Activated B cell treated with CpG ODN at 0.5 μM for 24 hours (primary cell): ENCODE measurements around the gene FAM43B. TPM values are rescaled to one million over a fixed set of nuclear protein-coding genes. Genes with fewer than 3 reads are reported as not detected.
"Not testable (repeated sequence)": the region's sequence is repeated elsewhere in the genome, so short reads cannot be mapped to it uniquely, and the experiment has no call there.

Source experiments
- ATAC-seq: fragments of 200-7000 bp; cut with Tn5 transposase; one replicate; pipeline ENCODE4 v1.10.0; 2021; ENCODE audit warnings: low read depth, mild to moderate bottlenecking, moderate library complexity
- CTCF ChIA-PET: fragments of 350-600 bp; sonication (Branson Sonifier 250); formaldehyde crosslinking; loops from one replicate; lab custom pipeline; 2021; ENCODE audit warnings: antibody characterized with exemption; lab: Charles Lee
- POLR2A ChIA-PET: fragments of 350-600 bp; sonication (Branson Sonifier 250); formaldehyde crosslinking; loops from one replicate; lab custom pipeline; 2021; ENCODE audit warnings: antibody characterized with exemption; lab: Charles Lee
- DNase-seq: peaks from one replicate; pipeline ENCODE4 v3.0.0; 2022
- H3K27ac Mint-ChIP-seq: one replicate; pipeline ENCODE4 v1.8.0; 2020; ENCODE audit warnings: mixed read lengths
- H3K27me3 Mint-ChIP-seq: one replicate; pipeline ENCODE4 v1.8.0; 2021; ENCODE audit warnings: mixed read lengths
- H3K36me3 Mint-ChIP-seq: one replicate; pipeline ENCODE4 v1.8.0; 2021; ENCODE audit warnings: low read depth, mixed read lengths
- H3K4me1 Mint-ChIP-seq: one replicate; pipeline ENCODE4 v1.8.0; 2021; ENCODE audit warnings: mixed read lengths
- H3K4me3 Mint-ChIP-seq: one replicate; pipeline ENCODE4 v1.8.0; 2020; ENCODE audit warnings: mild to moderate bottlenecking, mixed read lengths
- H3K9me3 Mint-ChIP-seq: one replicate; pipeline ENCODE4 v1.8.0; 2020; ENCODE audit warnings: mixed read lengths
- CTCF ChIP-seq: fragments of 200-600 bp; IDR thresholded peaks from one replicate; pipeline ENCODE4 v1.8.0; 2022; ENCODE audit warnings: antibody characterized with exemption, mild to moderate bottlenecking
- intact Hi-C: fragments of 100-400 bp; cut with micrococcal nuclease; formaldehyde crosslinking; loops from one replicate; pipeline ENCODE4 v1.15.1; 2024
- total RNA-seq: library from RNA; stranded (reverse); gene quantifications from 2 replicates; pipeline ENCODE4 v1.2.3, GENCODE V29; 2022

The FAM43B gene
- total RNA-seq, 1 donor from 2014 or later: not detected

GRCh38 chr1:20508411-20508771, 44.0 kb upstream of the FAM43B start:
- intact Hi-C loops: loop anchor here (5.0 kb wide), 4 partner anchors 124 to 1296 kb away; partner anchors contain the start of genes HP1BP3, PINK1 and UBR4
- CTCF ChIA-PET: interaction anchor here (0.6 kb wide), 1 partner anchor 262 kb away, joined by 3 read pairs; no protein-coding TSS in a partner anchor
- TF ChIP-seq CTCF: no peak
- H3K27ac Mint-ChIP-seq: peak overlapping the region; percentile 89
- POLR2A ChIA-PET: interaction anchor here (0.9 to 1.1 kb wide), 2 partner anchors 125 to 153 kb away, joined by 4 read pairs; partner anchors contain the start of gene DDOST
- ATAC-seq: no peak
- H3K36me3 Mint-ChIP-seq: peaks cover 16% of the 10 kb centered on the region
- peaks cover 7% of the 10 kb centered on the region for H3K27me3 Mint-ChIP-seq
- no peak for DNase-seq
- no peaks in the 10 kb centered on the region for H3K9me3 Mint-ChIP-seq
- peaks cover 34% of the 10 kb centered on the region for H3K4me1 Mint-ChIP-seq
- H3K4me3 Mint-ChIP-seq: peak overlapping the region; percentile 89

- CTCF ChIA-PET: no interaction called here
- Mint-ChIP-seq H3K4me3 (no peak overlapping the region), H3K36me3 (peaks cover 8% of the 10 kb centered on the region), H3K4me1 (peaks cover 18% of the 10 kb centered on the region), H3K27ac (no peak overlapping the region), H3K9me3 (no peaks in the 10 kb centered on the region), H3K27me3 (peaks cover 20% of the 10 kb centered on the region)
- no peak for DNase-seq
- ATAC-seq: no peak
- POLR2A ChIA-PET: interaction anchor here (0.6 kb wide), 1 partner anchor 213 kb away, joined by 6 read pairs; no protein-coding TSS in a partner anchor
- no peak for TF ChIP-seq CTCF
- intact Hi-C loops: no loop called here
These were observed 40.6 kb upstream of the FAM43B start for GRCh38 chr1:20511518-20512428.

- POLR2A ChIA-PET, H3K9me3 Mint-ChIP-seq, ATAC-seq, H3K36me3 Mint-ChIP-seq, H3K4me1 Mint-ChIP-seq, intact Hi-C loops, H3K27ac Mint-ChIP-seq, H3K4me3 Mint-ChIP-seq, CTCF ChIA-PET, DNase-seq: not testable (repeated sequence)
- H3K27me3 Mint-ChIP-seq: peaks cover 15% of the 10 kb centered on the region
These were observed 32.6 kb upstream of the FAM43B start for GRCh38 chr1:20519609-20520262.

GRCh38 chr1:20521960-20522861, 30.2 kb upstream of the FAM43B start:
- ATAC-seq: peak; percentile 60
- Mint-ChIP-seq H3K4me1 (no peaks in the 10 kb centered on the region), H3K4me3 (no peak overlapping the region), H3K9me3 (no peaks in the 10 kb centered on the region), H3K27ac (no peak overlapping the region), H3K36me3 (no peaks in the 10 kb centered on the region), H3K27me3 (peaks cover 18% of the 10 kb centered on the region)
- peak; percentile 30 for DNase-seq
- TF ChIP-seq CTCF: peak; percentile 35
- ChIA-PET CTCF (interaction anchor here (0.6 to 2.0 kb wide), 4 partner anchors 110 to 1886 kb away, joined by 3 to 7 read pairs (median 5); partner anchors contain the start of gene PINK1), POLR2A (no interaction called here)
- intact Hi-C loops: loop anchor here (1.0 to 2.0 kb wide), 3 partner anchors 111 to 211 kb away; partner anchors contain the start of genes PINK1 and SH2D5

GRCh38 chr1:20526267-20526666, 26.1 kb upstream of the FAM43B start:
- Mint-ChIP-seq H3K4me3 (no peak overlapping the region), H3K9me3 (no peaks in the 10 kb centered on the region), H3K27me3 (peaks cover 40% of the 10 kb centered on the region), H3K4me1 (no peaks in the 10 kb centered on the region), H3K36me3 (no peaks in the 10 kb centered on the region), H3K27ac (no peak overlapping the region)
- no peak for TF ChIP-seq CTCF
- ChIA-PET POLR2A (no interaction called here), CTCF (interaction anchor here (1.6 kb wide), 1 partner anchor 9 kb away, joined by 3 read pairs; no protein-coding TSS in a partner anchor)
- intact Hi-C loops: no loop called here
- DNase-seq (no peak), ATAC-seq (no peak)
